ENCODE results near the gene SIRT2. TPM values are rescaled to one million over a fixed set of nuclear protein-coding genes. Genes with fewer than 3 reads are reported as not detected.

SIRT2 gene
- total and polyA plus RNA-seq, 2 donors from 2014 or later, result 36.0 to 56.9 TPM

- Histone ChIP-seq H3K4me1 (ENCODE audit: control insufficient read depth in 2 of 3, insufficient read depth in 2 of 3, low read depth in 1 of 3, low read length in 3 of 3) (peaks cover 0 to 15% (median 0%) of the 10 kb centered on the region in 3 donors), H3K4me3 (ENCODE audit: low read length in 3 of 3) (no peak overlapping the region), H3K9ac (ENCODE audit: low read length in 3 of 3) (no peak overlapping the region), H3K9me3 (ENCODE audit: control insufficient read depth in 2 of 3, insufficient read depth in 1 of 3, low read length in 3 of 3) (no peaks in the 10 kb centered on the region), H3K27ac (ENCODE audit: low read depth in 2 of 2, low read length in 2 of 2) (no peak overlapping the region), H3K27me3 (ENCODE audit: control insufficient read depth, insufficient read depth, low read length) (no peaks in the 10 kb centered on the region), H3K36me3 (ENCODE audit: control insufficient read depth in 2 of 3, insufficient read depth in 3 of 3, low read length in 3 of 3) (peaks cover 0 to 5% (median 4%) of the 10 kb centered on the region in 3 donors)
- peak in 3 of 5 donors; percentile 32 to 78 (median 45) for DNase-seq
- no peak for FAIRE-seq
- peak; percentile 29 for TF ChIP-seq CTCF (IDR thresholded peaks at IDR 0.05; ENCODE audit: borderline replicate concordance, extremely low read depth, insufficient read depth)
- intact Hi-C loops (cut with DNase I), result no loop called here
Measured at GRCh38 chr19:38932425-38933179, 33.2 kb upstream of the SIRT2 start.

GRCh38 chr19:38931521-38931793, 32.0 kb upstream of the SIRT2 start:
- Histone ChIP-seq H3K9ac (ENCODE audit: low read length in 3 of 3) (peak overlapping the region; percentile 56 to 99 (median 95)), H3K36me3 (ENCODE audit: control insufficient read depth in 2 of 3, insufficient read depth in 3 of 3, low read length in 3 of 3) (peaks cover 0 to 5% (median 4%) of the 10 kb centered on the region in 3 donors), H3K4me3 (ENCODE audit: low read length in 3 of 3) (peak overlapping the region; percentile 78 to 97 (median 96)), H3K27me3 (ENCODE audit: control insufficient read depth, insufficient read depth, low read length) (no peaks in the 10 kb centered on the region), H3K4me1 (ENCODE audit: control insufficient read depth in 2 of 3, insufficient read depth in 2 of 3, low read depth in 1 of 3, low read length in 3 of 3) (peaks cover 0 to 15% (median 0%) of the 10 kb centered on the region in 3 donors), H3K9me3 (ENCODE audit: control insufficient read depth in 2 of 3, insufficient read depth in 1 of 3, low read length in 3 of 3) (no peaks in the 10 kb centered on the region), H3K27ac (ENCODE audit: low read depth in 2 of 2, low read length in 2 of 2) (peak overlapping the region; percentile 49 to 91)
- no peak for DNase-seq
- FAIRE-seq, result no peak
- no peak for TF ChIP-seq CTCF (IDR thresholded peaks at IDR 0.05; ENCODE audit: borderline replicate concordance, extremely low read depth, insufficient read depth)
- intact Hi-C loops (cut with DNase I), result no loop called here

- peak within 1 kb of the TSS; percentile 71 to 99 (median 95) for H3K9ac ChIP-seq (ENCODE audit: low read length in 3 of 3)
- FAIRE-seq (peak; percentile 98), DNase-seq (peak; percentile 99 to 100 (median 99))
- no peaks in the 10 kb centered on the region for H3K27me3 ChIP-seq (ENCODE audit: control insufficient read depth, insufficient read depth, low read length)
- no peak for TF ChIP-seq CTCF (IDR thresholded peaks at IDR 0.05; ENCODE audit: borderline replicate concordance, extremely low read depth, insufficient read depth)
- peaks cover 0 to 15% (median 0%) of the 10 kb centered on the region in 3 donors for H3K4me1 ChIP-seq (ENCODE audit: control insufficient read depth in 2 of 3, insufficient read depth in 2 of 3, low read depth in 1 of 3, low read length in 3 of 3)
- peaks cover 0 to 5% (median 4%) of the 10 kb centered on the region in 3 donors for H3K36me3 ChIP-seq (ENCODE audit: control insufficient read depth in 2 of 3, insufficient read depth in 3 of 3, low read length in 3 of 3)
- peak within 1 kb of the TSS; percentile 78 to 97 (median 96) for H3K4me3 ChIP-seq (ENCODE audit: low read length in 3 of 3)
- peak within 1 kb of the TSS; percentile 82 to 91 for H3K27ac ChIP-seq (ENCODE audit: low read depth in 2 of 2, low read length in 2 of 2)
- no peaks in the 10 kb centered on the region for H3K9me3 ChIP-seq (ENCODE audit: control insufficient read depth in 2 of 3, insufficient read depth in 1 of 3, low read length in 3 of 3)
- intact Hi-C loops (cut with DNase I), result no loop called here
Measured at GRCh38 chr19:38930776-38931520, 31.5 kb upstream of the SIRT2 start, which contains the start of gene MRPS12. MRPS12 (plus strand) TSS chr19:38930944; CDS start chr19:38931295, 351 bp downstream.

Data from kidney (tissue), 14 donors.